Neuron (in vitro differentiated cells): Measurements from ENCODE around the gene ASTL.

Experiments
- H2AFZ ChIP-seq: one replicate; pipeline ENCODE4 v1.6.1; 2013; ENCODE audit warnings: low read depth, mild to moderate bottlenecking, inconsistent platforms, low read length, moderate library complexity
- H3K27me3 ChIP-seq: one replicate; pipeline ENCODE4 v1.6.1; 2013; ENCODE audit warnings: low read length; ENCODE audit not compliant: insufficient read depth
- H3K36me3 ChIP-seq: one replicate; pipeline ENCODE4 v1.6.1; 2013; ENCODE audit warnings: low read length; ENCODE audit not compliant: insufficient read depth
- H3K4me1 ChIP-seq: one replicate; pipeline ENCODE4 v1.6.1; 2013; ENCODE audit warnings: low read length; ENCODE audit not compliant: insufficient read depth
- H3K4me3 ChIP-seq: 2 replicates; pipeline ENCODE4 v1.5.1; 2013; ENCODE audit warnings: mild to moderate bottlenecking, low read length, moderate library complexity
- H3K9me3 ChIP-seq: one replicate; pipeline ENCODE4 v1.6.1; 2013; ENCODE audit warnings: low read length

Gene ASTL

DNA sequence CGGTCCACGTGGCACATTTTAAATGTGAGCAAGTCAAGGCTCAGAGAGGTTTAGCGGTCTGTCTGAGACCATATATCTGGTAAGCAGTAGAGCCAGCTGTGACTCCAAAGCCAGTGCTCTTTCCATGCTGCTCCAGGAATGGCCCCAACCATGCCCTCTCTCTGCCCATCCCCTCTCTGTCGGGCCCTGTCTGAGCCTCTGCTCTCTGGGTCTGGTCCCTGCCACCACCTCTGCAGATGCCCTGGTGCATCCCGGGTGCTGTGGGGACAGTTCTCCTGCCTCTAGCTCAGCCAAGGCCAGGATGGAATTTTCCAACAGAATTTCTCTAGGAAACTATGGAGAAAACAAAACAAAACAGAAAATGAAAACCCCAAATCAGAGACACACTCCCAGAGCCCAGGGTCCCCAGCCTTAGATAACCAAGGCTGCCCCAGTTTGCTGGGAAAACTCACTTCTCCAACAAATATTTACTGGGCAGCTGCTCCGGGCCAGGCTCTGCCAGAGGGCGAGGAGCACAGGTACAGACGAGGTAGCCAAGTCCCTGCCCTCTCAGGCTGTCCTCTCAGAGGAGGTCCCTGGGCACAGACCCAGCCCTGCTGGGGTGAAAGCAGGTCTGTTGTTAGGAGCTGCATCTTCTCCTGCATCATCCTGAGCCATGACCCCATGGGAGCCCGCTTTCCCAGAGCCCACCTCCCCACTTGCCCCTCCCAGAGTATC is 31.2 kb downstream of the ASTL start:
- H3K9me3 ChIP-seq, result peaks cover 4% of the 10 kb centered on the region
- H3K36me3 ChIP-seq, result no peaks in the 10 kb centered on the region
- H3K4me1 ChIP-seq, result peaks cover 9% of the 10 kb centered on the region
- no peak overlapping the region for H3K4me3 ChIP-seq
- H3K27me3 ChIP-seq, result no peaks in the 10 kb centered on the region
- H2AFZ ChIP-seq, result no peak overlapping the region

DNA sequence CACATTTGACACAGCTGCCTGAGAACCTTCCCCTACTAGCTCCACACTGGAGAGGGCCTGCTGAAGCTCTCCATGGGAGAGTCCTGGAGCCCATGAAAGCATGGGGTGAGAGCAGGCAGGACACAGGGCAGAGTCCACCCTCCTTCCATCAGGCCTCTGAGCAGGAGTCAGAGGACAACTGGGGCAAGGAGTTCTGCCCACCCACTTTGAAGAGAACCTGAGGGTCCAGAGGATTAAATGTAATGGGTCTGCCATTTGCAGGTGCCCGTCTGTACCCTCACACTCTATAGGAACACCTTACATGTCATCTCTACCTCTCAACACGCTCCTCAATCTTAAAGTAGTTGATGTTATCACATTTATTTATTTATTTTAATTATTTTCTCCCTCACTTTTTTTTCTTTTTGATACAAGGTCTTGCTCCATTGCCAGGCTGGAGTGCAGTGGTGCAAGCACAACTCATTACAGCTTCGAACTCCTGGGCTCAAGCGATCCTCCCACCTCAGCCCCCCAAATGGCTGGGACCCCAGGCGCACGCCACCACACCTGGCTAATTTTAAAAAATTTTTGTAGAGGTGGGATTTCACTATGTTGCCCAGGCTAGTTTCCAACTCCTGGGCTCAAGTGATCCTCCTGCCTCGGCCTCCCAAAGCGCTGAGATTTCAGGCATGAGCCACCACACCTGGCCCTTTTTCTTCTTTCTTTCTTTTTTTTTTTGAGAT is 32.1 kb downstream of the ASTL start:
- H3K27me3 ChIP-seq, result peaks cover 2% of the 10 kb centered on the region

DNA sequence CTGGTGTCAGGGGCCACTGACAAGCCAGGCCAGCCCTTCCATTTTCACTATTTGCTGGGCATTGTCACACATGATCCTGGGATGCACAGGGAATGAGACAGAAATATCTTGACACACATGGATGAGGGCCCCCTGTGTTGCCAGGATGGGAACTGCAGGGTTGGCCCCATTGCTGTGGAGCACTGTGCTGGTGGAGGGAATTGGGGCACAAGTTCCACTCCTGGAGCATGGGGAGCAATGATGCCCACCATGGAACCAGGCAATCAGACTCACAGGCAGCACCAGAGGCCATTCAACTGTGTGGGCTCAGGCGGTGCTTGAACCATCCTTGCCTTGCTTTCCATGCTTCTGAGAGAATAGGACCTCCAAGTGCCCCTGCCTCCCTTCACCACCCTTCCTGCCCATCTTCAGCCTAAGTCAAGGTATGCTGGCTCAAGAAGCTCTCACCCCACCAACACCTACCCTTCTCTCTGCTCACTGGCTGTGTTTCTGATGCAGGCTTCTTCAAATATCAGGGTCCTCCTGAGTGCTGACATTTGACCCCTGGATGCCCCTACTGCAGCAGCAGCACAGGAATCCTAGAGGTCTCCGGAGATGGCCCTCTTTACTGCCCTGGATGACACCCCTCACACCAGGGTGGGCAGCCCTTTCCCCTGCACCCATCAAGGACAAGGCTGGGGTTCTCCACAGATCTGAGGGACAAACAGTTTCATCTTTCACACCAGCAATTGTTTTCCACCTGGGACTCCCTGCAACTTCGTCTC is 33.0 kb downstream of the ASTL start:
- Histone ChIP-seq H3K9me3 (peaks cover 4% of the 10 kb centered on the region), H3K36me3 (no peaks in the 10 kb centered on the region), H3K4me3 (no peak overlapping the region)

More for the DNA sequence above, 32.1 kb downstream of the ASTL start:
- peaks cover 4% of the 10 kb centered on the region for H3K9me3 ChIP-seq
- H2AFZ ChIP-seq, result no peak overlapping the region
- no peak overlapping the region for H3K4me3 ChIP-seq
- H3K36me3 ChIP-seq, result no peaks in the 10 kb centered on the region
- peaks cover 9% of the 10 kb centered on the region for H3K4me1 ChIP-seq

DNA sequence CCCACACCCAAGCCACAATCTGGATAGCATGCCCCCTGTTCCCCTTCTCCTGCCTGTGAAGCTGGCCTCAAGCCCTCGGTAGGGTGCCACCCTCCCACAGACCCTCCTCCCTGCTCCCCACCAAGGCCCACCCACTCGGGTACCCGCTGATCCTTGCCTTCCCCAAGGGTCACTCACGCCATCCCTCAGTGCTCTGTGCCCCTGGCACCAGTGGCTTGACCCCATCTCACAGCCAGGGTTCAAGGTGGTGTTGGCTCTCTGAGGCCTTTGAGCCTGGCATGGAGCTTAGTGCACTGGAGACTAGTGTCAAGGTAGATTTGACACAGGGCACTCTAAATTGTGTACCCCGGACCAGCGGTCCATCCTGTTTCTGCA is 33.8 kb downstream of the ASTL start:
- H3K4me1 ChIP-seq, result peaks cover 9% of the 10 kb centered on the region
- no peaks in the 10 kb centered on the region for H3K36me3 ChIP-seq
- H3K4me3 ChIP-seq, result no peak overlapping the region
- H3K27me3 ChIP-seq, result peaks cover 2% of the 10 kb centered on the region
- H3K9me3 ChIP-seq, result peaks cover 4% of the 10 kb centered on the region
- no peak overlapping the region for H2AFZ ChIP-seq

More for the DNA sequence above, 33.0 kb downstream of the ASTL start:
- H2AFZ ChIP-seq, result no peak overlapping the region
- peaks cover 9% of the 10 kb centered on the region for H3K4me1 ChIP-seq
- peaks cover 2% of the 10 kb centered on the region for H3K27me3 ChIP-seq

DNA sequence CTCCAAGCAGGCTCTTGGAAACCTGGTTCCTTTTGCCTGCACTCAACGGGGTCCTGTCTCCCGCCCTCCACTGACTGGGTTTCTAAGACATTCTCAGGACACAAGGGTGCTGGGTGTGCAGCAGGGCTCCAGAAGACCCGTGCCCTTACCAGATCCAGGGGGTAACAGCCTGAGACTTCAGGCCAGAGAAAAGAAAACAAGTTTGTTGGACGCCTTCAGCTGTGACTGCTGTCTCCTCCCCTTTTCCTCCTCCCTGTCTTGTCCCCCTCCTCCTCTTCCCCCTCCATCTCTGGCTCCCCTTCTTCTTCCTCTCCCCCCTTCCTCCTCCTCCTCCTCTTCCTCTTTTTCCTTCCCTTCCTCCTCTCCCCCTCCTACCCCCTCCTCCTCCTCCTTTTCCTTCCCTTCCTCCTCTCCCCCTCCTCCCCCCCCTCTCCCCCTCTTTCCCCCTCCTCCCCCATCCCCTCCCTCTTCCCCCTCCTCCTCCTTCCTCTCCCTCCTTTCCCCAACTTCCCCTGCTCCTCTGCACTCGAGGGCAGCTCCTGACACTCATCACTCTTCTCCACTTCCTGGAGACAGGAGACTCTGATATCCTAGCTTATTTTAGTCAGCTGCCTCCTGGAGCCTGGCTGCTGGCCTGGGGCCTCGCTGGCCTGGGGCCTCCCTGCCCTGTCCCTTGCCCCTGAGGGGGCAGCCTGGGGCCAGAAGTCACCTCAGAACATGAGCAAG is 34.4 kb downstream of the ASTL start:
- Histone ChIP-seq H3K4me1 (peaks cover 7% of the 10 kb centered on the region), H3K4me3 (no peak overlapping the region), H3K27me3 (peaks cover 2% of the 10 kb centered on the region), H3K9me3 (peaks cover 4% of the 10 kb centered on the region), H2AFZ (no peak overlapping the region), H3K36me3 (no peaks in the 10 kb centered on the region)

DNA sequence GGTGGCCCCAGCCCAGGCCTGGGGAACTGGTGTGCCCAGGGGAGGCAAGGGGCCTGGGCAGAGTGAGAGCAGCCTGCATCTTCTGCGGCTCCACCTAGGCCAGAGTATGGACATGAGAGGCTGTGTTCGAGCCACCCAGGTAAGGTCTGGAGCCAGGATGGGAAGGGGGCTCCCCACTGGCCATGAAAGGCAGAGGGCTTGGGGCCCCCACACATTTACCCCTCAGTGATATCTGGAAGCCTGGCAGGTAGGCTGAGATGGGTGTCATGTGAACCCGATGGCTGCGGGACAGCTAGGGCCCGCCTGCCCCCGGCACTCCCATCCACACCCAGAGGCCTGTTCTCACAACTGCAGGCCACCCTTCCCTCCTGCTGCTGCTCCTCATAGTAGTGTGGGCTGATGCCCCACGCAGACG is 35.1 kb downstream of the ASTL start:
- Histone ChIP-seq H3K4me1 (no peaks in the 10 kb centered on the region), H3K27me3 (peaks cover 2% of the 10 kb centered on the region), H3K36me3 (no peaks in the 10 kb centered on the region), H2AFZ (no peak overlapping the region), H3K9me3 (peaks cover 4% of the 10 kb centered on the region), H3K4me3 (no peak overlapping the region)

DNA sequence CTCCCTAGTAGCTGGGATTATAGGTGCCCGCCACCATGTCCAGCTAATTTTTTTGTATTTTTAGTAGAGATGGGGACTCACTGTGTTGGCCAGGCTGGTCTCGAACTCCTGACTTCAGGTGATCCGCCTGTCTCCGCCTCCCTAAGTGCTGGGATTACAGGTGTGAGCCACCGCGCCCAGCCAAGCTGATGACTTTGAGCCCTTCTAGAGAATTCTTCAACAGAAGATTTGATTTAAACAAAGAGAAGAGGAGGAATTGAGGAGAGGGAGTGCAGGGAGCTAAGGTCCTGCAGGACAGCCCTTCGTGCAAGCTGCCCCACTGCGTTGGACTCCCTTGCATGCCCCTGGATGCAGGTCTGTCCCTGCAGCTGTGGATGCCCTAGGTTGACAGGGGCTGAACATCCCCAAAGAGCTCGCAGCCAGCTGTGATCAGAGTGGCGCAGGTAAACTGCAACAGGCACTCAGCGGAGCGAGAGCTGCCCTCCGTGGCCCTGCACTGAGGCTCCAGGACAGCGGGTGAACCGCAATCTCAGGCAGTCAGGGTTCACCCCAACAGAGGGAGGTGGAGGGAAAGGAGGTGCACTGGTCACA is 35.6 kb downstream of the ASTL start:
- Histone ChIP-seq H3K36me3 (no peaks in the 10 kb centered on the region), H3K4me3 (no peak overlapping the region), H3K4me1 (no peaks in the 10 kb centered on the region), H3K9me3 (peaks cover 4% of the 10 kb centered on the region), H2AFZ (no peak overlapping the region), H3K27me3 (peaks cover 2% of the 10 kb centered on the region)

DNA sequence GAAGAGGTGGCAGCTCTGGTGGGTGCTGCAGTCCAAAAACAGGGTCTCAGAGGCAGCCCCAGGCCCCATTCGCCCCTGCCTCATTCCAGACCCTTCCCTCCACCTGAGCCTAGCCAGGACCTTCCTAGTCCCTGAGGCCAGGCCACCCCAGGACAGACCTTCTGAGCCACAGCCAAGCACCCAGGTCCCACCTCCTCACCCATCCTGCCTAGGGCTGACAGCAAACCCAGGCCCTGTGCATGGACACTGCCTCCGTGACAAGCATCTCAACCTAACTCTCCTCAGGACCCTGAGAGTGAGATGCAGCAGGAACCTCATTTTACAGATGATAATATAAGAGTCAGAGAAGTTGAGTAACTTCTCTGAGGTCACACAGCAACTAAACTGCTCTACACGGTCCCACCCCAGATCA is 37.4 kb downstream of the ASTL start:
- no peaks in the 10 kb centered on the region for H3K36me3 ChIP-seq
- H3K9me3 ChIP-seq, result peaks cover 4% of the 10 kb centered on the region
- no peak overlapping the region for H3K4me3 ChIP-seq
- H3K27me3 ChIP-seq, result peaks cover 2% of the 10 kb centered on the region
- H3K4me1 ChIP-seq, result no peaks in the 10 kb centered on the region
- no peak overlapping the region for H2AFZ ChIP-seq

DNA sequence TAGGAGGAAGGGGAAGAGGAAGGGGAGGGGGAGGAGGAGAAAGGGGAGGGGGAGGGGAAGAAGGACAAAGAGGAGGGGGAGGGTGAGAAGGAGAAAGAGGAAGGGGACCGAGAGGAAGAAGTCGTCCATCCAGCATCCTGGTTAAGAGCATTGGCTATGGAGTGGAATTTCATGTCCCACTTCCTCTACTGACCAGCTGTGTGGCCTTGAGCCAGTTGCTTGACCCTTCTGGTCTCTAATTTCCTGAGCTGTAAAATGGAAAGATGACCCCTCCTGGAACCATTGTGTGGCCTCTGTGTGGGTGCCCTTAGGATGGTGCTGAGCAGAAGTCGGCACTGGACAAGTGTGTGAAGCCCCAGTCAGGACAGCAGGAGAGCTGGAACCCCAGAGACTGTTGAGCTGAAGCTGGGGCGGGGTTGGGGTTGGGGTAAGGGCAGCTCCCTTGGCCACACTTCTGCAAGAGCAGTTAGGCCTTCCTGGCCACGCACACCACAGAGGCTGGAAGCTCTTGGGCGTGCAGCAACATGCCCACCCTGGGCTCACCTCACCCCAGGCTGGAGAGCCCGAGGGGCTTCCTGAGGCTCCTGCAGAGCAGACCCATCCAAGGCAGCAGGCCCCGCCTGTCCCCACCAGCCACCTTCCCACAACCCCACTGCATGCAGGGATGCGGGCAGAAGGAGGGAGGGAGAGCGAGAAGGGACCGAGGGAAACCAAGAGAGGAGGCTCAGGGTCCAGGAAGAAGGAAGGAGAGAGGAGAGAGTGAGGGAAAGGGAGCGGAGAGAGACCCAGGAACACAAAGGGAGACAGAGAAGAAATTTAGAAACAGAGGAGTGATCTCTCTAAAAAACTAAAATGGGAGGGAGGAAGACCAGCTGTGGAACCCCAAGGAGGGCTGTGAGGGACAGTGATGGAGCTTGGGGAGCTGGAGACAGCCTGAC is 38.2 kb downstream of the ASTL start:
- no peaks in the 10 kb centered on the region for H3K4me1 ChIP-seq
- H3K9me3 ChIP-seq, result peaks cover 2% of the 10 kb centered on the region
- H3K36me3 ChIP-seq, result no peaks in the 10 kb centered on the region
- peaks cover 2% of the 10 kb centered on the region for H3K27me3 ChIP-seq
- no peak overlapping the region for H3K4me3 ChIP-seq
- H2AFZ ChIP-seq, result no peak overlapping the region

DNA sequence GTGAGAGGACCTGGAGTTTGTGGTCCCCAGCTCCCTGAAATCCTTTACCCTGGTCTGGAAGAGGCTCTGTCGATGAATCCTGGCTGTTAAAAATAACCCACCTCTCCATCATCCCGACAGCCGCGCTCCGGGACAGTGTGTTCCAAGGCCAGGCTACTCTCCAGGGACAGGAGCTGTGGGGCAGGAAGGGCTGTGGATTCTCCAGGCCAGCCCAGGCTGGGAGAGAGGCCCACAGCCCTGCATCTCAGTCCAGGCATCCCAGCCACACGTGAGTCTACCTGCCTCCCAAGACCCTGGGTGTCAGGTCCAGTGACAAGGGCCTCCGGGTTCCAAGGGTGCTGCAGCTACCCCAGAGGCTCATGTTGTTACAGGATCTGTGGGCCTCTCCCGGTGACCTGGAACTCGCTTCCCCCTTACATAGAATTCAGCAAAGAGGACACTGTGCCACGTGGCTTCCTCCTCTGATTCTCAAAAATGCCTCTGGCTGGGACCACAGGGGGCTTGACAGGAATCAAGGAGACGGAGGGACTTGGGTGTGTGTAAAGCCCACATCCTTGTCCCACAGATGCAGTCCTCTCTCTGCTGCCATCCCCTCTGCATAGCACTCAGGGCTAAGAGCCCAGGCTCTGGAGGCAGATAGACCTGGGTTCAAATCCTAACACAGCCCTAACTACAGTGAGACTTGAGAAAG is 39.3 kb downstream of the ASTL start:
- no peaks in the 10 kb centered on the region for H3K9me3 ChIP-seq
- H3K4me1 ChIP-seq, result no peaks in the 10 kb centered on the region
- H3K27me3 ChIP-seq, result peaks cover 2% of the 10 kb centered on the region
- H3K36me3 ChIP-seq, result no peaks in the 10 kb centered on the region
- no peak overlapping the region for H2AFZ ChIP-seq
- no peak overlapping the region for H3K4me3 ChIP-seq

DNA sequence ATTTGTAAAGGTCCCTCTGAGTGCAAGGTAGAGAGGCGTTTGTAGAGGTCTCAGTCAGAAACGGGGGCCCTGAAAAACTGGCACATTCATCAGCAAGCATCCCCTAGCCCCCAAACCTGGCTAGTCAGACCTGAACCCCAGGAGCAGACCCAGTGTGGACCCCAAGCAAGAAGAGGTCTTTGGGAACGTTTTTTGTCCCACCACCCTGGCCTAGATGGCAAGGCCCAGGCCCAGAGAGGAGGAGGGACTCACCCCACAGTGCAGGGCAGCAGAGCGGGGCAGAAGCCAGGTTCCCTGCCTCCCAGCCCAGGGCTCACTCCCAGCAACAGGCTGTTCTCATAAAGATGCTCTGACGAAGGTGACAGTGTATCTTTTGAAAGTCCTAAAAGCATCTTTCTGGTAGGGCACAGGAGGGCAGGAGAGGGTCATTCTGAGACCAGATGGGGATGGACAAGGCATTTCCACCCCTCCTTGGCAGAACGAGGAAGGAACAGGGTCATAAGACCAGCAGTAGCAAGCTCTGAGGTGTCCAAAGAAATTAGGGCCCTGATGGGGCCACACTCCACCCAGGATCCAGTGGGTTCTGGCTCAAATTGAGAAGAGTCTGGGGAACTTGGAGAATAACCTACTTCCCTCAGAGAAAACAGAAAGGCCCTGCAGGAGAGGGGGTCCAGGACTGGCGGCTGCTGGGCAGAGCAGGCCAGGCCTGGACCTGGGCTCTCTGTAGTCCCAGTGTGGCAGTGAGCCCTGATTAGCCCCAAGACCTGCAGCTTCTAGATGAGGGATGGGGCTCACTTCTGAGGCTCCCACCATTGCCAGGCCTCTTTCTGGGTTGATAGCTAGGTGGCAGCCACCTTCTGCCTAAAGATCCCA is 40.1 kb downstream of the ASTL start:
- H2AFZ ChIP-seq, result no peak overlapping the region
- no peaks in the 10 kb centered on the region for H3K9me3 ChIP-seq
- H3K36me3 ChIP-seq, result no peaks in the 10 kb centered on the region
- H3K4me1 ChIP-seq, result no peaks in the 10 kb centered on the region
- no peak overlapping the region for H3K4me3 ChIP-seq
- peaks cover 2% of the 10 kb centered on the region for H3K27me3 ChIP-seq
